ENCODE data around the gene PRKCE.

DNA sequence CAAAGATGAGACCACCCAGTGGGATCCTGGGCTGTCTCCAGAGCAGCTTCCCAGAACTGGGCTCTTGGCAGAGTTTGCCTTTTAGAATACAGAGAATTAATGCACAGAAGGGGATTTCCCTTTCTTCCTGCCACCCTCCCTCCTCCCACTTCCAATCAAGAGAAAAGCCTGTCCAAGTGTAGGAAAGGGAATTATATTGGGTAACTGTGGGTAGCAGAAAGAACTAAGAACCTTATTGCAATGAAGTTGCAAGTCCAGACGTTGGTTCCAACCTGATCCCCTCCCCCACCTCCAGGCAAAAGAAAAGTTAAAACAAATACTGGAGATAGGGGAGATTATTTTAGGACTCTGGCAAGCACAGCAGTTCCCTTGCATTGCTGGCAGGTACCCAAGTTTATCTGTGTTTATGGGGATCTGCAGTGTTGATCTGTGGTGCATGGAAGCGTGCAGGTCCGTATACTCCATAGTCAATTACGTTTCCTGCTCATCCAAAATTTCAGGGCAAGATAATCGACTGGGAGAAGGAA lies 114.3 kb downstream of the PRKCE start:
- TF ChIP-seq, protein P1, sequence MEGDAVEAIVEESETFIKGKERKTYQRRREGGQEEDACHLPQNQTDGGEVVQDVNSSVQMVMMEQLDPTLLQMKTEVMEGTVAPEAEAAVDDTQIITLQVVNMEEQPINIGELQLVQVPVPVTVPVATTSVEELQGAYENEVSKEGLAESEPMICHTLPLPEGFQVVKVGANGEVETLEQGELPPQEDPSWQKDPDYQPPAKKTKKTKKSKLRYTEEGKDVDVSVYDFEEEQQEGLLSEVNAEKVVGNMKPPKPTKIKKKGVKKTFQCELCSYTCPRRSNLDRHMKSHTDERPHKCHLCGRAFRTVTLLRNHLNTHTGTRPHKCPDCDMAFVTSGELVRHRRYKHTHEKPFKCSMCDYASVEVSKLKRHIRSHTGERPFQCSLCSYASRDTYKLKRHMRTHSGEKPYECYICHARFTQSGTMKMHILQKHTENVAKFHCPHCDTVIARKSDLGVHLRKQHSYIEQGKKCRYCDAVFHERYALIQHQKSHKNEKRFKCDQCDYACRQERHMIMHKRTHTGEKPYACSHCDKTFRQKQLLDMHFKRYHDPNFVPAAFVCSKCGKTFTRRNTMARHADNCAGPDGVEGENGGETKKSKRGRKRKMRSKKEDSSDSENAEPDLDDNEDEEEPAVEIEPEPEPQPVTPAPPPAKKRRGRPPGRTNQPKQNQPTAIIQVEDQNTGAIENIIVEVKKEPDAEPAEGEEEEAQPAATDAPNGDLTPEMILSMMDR (IDR thresholded peaks at IDR 0.05) = no peak
- no peak for TF ChIP-seq POLR2A (IDR thresholded peaks at IDR 0.05)
